ENCODE data around the gene MAP7D2. TPM values are rescaled to one million over a fixed set of nuclear protein-coding genes. Genes with fewer than 3 reads are reported as not detected.
A peak's percentile ranks its signal among the peaks of the same experiment; 100 is the strongest.

Gene MAP7D2
- total and polyA plus RNA-seq, 4 experiments from 2014 or later: 0.14 to 0.17 TPM; not detected in 2

DNA sequence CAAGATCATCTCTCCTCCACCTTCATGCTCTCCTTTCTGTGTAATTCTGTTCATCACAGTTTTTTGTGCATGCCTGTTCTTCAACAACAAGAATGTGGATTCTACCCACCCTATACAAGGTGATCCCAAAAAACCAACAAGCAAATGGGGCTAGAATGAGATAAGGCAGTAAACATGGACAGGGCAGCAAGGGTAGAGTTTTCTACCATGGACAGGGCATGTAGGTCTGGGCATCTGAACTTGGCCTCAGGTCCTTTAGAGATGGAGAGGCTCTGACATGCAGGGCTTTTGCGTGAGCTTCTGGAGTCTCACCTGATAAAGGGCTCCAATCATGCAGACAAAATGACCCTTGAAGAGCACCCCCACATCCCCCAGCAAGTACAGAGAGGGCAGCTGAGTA, 36.4 kb downstream of the MAP7D2 start:
- H3K27ac ChIP-seq (ENCODE audit: low read depth, low read length): no peak overlapping the region
- H3K9me3 Mint-ChIP-seq: no peaks in the 10 kb centered on the region
- H3K4me3 Mint-ChIP-seq: no peak overlapping the region
- no peaks in the 10 kb centered on the region for H3K4me1 Mint-ChIP-seq
- no peaks in the 10 kb centered on the region for H3K36me3 Mint-ChIP-seq
- DNase-seq: no peak
- CTCF ChIA-PET (ENCODE audit: partially characterized antibody): no interaction called here
- H3K9me3 ChIP-seq (ENCODE audit: control insufficient read depth in 1 of 2, low read length in 2 of 2): no peaks in the 10 kb centered on the region
- H3K27me3 ChIP-seq (ENCODE audit: insufficient read depth, low read length): no peaks in the 10 kb centered on the region
- POLR2A ChIA-PET (ENCODE audit: partially characterized antibody): no interaction called here
- intact Hi-C loops (cut with micrococcal nuclease): no loop called here
- H3K27me3 Mint-ChIP-seq: peaks cover 0 to 2% of the 10 kb centered on the region in 2 donors
- H3K36me3 ChIP-seq (ENCODE audit: insufficient read depth, low read length): no peaks in the 10 kb centered on the region
- H3K27ac Mint-ChIP-seq: no peak overlapping the region
- no peaks in the 10 kb centered on the region for H3K4me1 ChIP-seq (ENCODE audit: insufficient read depth, low read length)
- H3K4me3 ChIP-seq (ENCODE audit: low read length in 2 of 2): no peak overlapping the region

DNA sequence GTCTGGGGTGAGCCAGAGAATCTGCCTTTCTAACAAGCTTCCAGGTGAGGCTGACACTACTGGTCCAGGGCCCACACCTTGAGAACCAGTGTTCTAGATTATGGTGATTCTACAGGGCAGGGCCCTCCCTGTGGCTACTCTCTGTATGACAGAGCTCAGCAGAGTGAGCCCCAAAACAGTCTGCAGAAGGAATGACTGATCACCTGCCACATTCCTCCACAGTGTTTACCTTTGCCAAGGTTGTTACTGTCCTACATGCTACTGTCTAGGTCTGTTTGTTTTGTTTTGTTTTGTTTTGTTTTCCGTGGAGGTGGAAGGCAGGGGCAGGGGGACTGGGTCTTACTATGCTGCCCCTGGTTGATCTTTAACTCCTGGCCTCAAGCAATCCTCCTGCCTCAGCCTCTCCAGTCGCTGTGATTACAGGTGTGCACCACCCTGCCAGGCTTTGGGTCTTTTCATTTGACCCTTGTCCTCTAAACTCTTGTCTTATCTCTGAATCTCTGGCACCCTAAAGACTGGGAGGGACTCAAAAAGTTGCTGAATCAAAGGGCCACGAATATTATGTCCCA, 45.1 kb downstream of the MAP7D2 start:
- no peaks in the 10 kb centered on the region for H3K27me3 ChIP-seq (ENCODE audit: insufficient read depth, low read length)
- H3K4me1 Mint-ChIP-seq: no peaks in the 10 kb centered on the region
- H3K27me3 Mint-ChIP-seq: peaks cover 0 to 2% of the 10 kb centered on the region in 2 donors
- no peak overlapping the region for H3K4me3 Mint-ChIP-seq
- H3K4me1 ChIP-seq (ENCODE audit: insufficient read depth, low read length): no peaks in the 10 kb centered on the region
- intact Hi-C loops (cut with micrococcal nuclease): no loop called here
- H3K27ac Mint-ChIP-seq: no peak overlapping the region
- CTCF ChIA-PET (ENCODE audit: partially characterized antibody): interaction anchor here (1.5 kb wide), 2 partner anchors 10 to 166 kb away, joined by 5 to 6 read pairs; no protein-coding TSS in a partner anchor
- H3K4me3 ChIP-seq (ENCODE audit: low read length in 2 of 2): no peak overlapping the region
- no peaks in the 10 kb centered on the region for H3K36me3 Mint-ChIP-seq
- no peaks in the 10 kb centered on the region for H3K36me3 ChIP-seq (ENCODE audit: insufficient read depth, low read length)
- POLR2A ChIA-PET (ENCODE audit: partially characterized antibody): no interaction called here
- H3K27ac ChIP-seq (ENCODE audit: low read depth, low read length): no peak overlapping the region
- no peak for DNase-seq
- H3K9me3 ChIP-seq (ENCODE audit: control insufficient read depth in 1 of 2, low read length in 2 of 2): no peaks in the 10 kb centered on the region
- no peaks in the 10 kb centered on the region for H3K9me3 Mint-ChIP-seq

DNA sequence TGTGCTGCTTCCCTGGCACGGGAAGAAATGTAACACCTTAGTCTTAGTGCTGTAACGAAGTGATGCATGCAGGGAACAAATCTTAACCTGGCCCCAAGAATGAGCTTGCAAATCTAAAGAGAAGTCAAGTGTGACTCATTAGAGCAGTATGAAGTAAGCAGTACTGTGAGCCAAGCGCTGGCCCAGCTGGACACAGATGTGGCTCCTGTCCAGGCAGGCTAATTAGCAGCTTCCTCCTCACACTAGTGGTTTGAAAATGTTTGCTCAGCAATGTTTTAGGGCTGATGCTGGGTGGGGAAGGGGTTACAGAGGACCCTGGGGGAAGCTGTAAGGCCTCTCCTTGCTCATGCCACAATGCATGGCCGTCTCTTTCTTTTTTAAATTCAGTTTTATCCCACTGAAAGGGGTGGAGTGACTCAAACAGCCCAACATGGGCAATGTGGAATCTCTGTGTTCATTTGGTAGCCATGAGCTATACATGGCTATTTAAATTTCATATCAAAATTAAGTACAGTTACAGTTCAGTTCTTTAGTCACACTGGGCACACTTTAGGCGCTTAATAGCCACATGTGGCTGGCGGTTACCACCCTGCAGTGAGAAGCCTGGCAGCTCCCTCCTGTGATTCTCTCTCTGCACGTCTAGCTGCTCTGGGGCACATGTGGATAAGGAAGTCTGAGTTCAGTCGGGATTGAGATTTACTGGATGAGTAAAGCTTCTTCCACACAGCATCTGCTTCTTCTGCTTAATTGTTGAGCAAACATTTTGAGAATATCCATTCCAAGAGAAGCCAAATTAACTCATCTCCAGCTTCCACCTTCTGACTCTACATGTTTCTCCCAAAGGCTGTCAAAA, 48.8 kb downstream of the MAP7D2 start:
- no peaks in the 10 kb centered on the region for H3K4me1 ChIP-seq (ENCODE audit: insufficient read depth, low read length)
- H3K36me3 Mint-ChIP-seq: no peaks in the 10 kb centered on the region
- no peak overlapping the region for H3K27ac ChIP-seq (ENCODE audit: low read depth, low read length)
- H3K36me3 ChIP-seq (ENCODE audit: insufficient read depth, low read length): no peaks in the 10 kb centered on the region
- DNase-seq: no peak
- intact Hi-C loops (cut with micrococcal nuclease): loop anchor here (1.0 kb wide), 2 partner anchors 163 to 696 kb away; no protein-coding TSS in a partner anchor
- CTCF ChIA-PET (ENCODE audit: partially characterized antibody): interaction anchor here (1.0 to 3.4 kb wide), 3 partner anchors 21 to 696 kb away, joined by 3 to 24 read pairs (median 10); no protein-coding TSS in a partner anchor
- no peak overlapping the region for H3K4me3 ChIP-seq (ENCODE audit: low read length in 2 of 2)
- H3K9me3 ChIP-seq (ENCODE audit: control insufficient read depth in 1 of 2, low read length in 2 of 2): no peaks in the 10 kb centered on the region
- no peak overlapping the region for H3K4me3 Mint-ChIP-seq
- no peaks in the 10 kb centered on the region for H3K4me1 Mint-ChIP-seq
- no peak overlapping the region for H3K27ac Mint-ChIP-seq
- H3K9me3 Mint-ChIP-seq: no peaks in the 10 kb centered on the region
- POLR2A ChIA-PET (ENCODE audit: partially characterized antibody): no interaction called here
- H3K27me3 ChIP-seq (ENCODE audit: insufficient read depth, low read length): no peaks in the 10 kb centered on the region
- H3K27me3 Mint-ChIP-seq: no peaks in the 10 kb centered on the region

DNA sequence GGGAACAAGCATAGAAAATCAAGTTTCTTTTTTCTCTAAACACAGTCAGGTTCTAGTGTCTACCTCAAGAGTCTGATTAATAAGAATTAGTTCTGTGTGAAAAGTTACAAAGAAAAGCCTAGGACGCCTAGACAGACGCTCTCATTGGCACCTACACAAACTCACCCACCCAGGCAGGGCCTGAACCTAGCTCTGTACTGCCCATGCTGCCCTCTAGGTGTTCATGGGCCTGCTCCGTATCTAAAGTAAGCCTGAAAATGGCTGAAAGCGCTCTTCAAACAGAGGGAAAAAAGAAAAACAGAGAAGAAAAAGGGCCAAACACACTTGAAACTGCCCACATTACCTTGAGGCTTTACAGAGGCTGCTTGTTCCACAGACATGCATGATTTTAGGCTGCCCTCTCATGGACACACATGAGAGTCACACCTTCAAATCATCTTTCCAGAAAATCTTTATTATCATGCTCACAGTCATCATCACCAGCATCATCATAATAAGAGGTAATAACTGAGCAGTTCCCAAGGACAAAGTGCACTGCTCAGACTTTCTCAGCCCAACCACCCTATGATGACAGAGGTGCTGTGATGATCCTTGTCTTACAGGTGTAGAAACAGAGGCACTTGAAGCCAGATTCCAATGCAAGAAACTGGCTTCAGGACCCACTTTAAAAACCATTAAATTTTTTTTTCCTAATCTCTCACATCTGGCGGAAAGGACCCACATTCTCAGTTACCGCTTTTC, 49.6 kb downstream of the MAP7D2 start:
- H3K4me1 Mint-ChIP-seq: no peaks in the 10 kb centered on the region

DNA sequence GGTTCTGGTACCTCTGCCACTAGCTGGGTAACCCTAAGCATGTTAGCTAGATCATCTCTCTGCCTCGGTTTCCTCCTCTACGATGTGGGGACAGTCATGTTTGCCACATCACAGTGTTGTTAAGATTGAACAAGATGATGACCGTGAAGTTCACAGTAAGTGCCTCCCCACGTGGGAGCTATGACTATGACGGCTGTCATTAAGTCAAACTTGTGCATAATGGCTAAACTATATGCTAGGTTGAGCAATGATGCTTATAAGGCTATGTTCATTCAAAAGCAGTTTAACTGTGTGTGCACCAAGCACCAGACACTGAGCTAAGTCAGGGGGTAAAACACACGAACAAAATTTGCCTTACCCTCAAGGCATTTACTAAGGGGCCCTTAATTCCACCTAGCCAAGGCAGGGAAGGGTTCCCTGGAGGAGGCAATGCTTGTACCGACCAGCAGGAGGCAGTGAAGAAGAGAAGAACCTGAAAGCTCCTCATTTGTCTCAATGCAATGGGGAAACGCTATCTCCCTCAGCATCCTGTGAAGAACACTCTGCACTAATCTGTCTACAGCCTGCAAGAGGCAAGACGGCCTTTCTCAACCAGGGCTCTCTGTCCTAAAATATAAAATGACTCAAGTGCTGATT, 52.9 kb downstream of the MAP7D2 start:
- no peak for DNase-seq
- Histone ChIP-seq H3K36me3 (ENCODE audit: insufficient read depth, low read length) (no peaks in the 10 kb centered on the region), H3K27ac (ENCODE audit: low read depth, low read length) (no peak overlapping the region), H3K27me3 (ENCODE audit: insufficient read depth, low read length) (no peaks in the 10 kb centered on the region), H3K4me3 (ENCODE audit: low read length in 2 of 2) (no peak overlapping the region), H3K4me1 (ENCODE audit: insufficient read depth, low read length) (no peaks in the 10 kb centered on the region), H3K9me3 (ENCODE audit: control insufficient read depth in 1 of 2, low read length in 2 of 2) (no peaks in the 10 kb centered on the region)
- H3K4me1 Mint-ChIP-seq: peaks cover 0 to 9% (median 4%) of the 10 kb centered on the region in 4 donors
- H3K4me3 Mint-ChIP-seq: no peak overlapping the region
- intact Hi-C loops (cut with micrococcal nuclease): no loop called here
- POLR2A ChIA-PET (ENCODE audit: partially characterized antibody): no interaction called here
- CTCF ChIA-PET (ENCODE audit: partially characterized antibody): interaction anchor here (0.6 to 1.5 kb wide), 2 partner anchors 159 to 207 kb away, joined by 3 to 5 read pairs; no protein-coding TSS in a partner anchor
- no peaks in the 10 kb centered on the region for H3K36me3 Mint-ChIP-seq
- peak overlapping the region in 1 of 7 donors; percentile 29 for H3K27ac Mint-ChIP-seq
- H3K27me3 Mint-ChIP-seq: no peaks in the 10 kb centered on the region
- H3K9me3 Mint-ChIP-seq: no peaks in the 10 kb centered on the region

More for the DNA sequence above, 49.6 kb downstream of the MAP7D2 start:
- Histone ChIP-seq H3K4me1 (ENCODE audit: insufficient read depth, low read length) (no peaks in the 10 kb centered on the region), H3K36me3 (ENCODE audit: insufficient read depth, low read length) (no peaks in the 10 kb centered on the region), H3K4me3 (ENCODE audit: low read length in 2 of 2) (no peak overlapping the region), H3K9me3 (ENCODE audit: control insufficient read depth in 1 of 2, low read length in 2 of 2) (no peaks in the 10 kb centered on the region), H3K27ac (ENCODE audit: low read depth, low read length) (no peak overlapping the region), H3K27me3 (ENCODE audit: insufficient read depth, low read length) (no peaks in the 10 kb centered on the region)
- ChIA-PET CTCF (ENCODE audit: partially characterized antibody) (interaction anchor here (1.5 to 3.4 kb wide), 3 partner anchors 162 to 695 kb away, joined by 4 to 24 read pairs (median 10); no protein-coding TSS in a partner anchor), POLR2A (ENCODE audit: partially characterized antibody) (no interaction called here)
- Mint-ChIP-seq H3K36me3 (no peaks in the 10 kb centered on the region), H3K27ac (peak overlapping the region in 1 of 7 donors; percentile 76), H3K9me3 (no peaks in the 10 kb centered on the region), H3K4me3 (no peak overlapping the region), H3K27me3 (no peaks in the 10 kb centered on the region)
- peak in 4 of 5 donors; percentile 24 to 31 (median 26) for DNase-seq
- intact Hi-C loops (cut with micrococcal nuclease): loop anchor here (1.0 kb wide), 2 partner anchors 162 to 695 kb away; no protein-coding TSS in a partner anchor

DNA sequence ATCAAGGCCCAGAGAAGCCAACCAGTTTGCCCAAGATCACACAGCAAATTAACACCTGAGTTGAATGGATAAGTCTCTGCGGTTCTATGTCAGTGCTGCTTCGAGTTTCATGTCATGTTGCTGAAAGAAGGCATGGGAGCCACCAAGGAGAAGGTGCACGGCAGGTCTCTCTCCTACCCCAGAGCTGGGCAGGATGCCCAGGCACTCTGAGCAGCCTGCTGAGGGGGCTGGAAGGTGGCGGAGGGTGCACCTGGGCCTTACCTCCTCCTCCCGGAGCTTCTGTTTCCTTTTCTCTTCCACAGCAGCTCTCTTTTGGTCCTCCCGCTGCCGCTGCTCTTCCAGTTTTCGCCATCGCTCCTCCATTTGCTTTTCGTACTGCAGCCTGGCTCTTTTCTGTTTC, 53.6 kb downstream of the MAP7D2 start:
- Histone ChIP-seq H3K27ac (ENCODE audit: low read depth, low read length) (no peak overlapping the region), H3K27me3 (ENCODE audit: insufficient read depth, low read length) (no peaks in the 10 kb centered on the region), H3K4me1 (ENCODE audit: insufficient read depth, low read length) (no peaks in the 10 kb centered on the region), H3K36me3 (ENCODE audit: insufficient read depth, low read length) (no peaks in the 10 kb centered on the region), H3K4me3 (ENCODE audit: low read length in 2 of 2) (no peak overlapping the region), H3K9me3 (ENCODE audit: control insufficient read depth in 1 of 2, low read length in 2 of 2) (no peaks in the 10 kb centered on the region)
- Mint-ChIP-seq H3K4me1 (peaks cover 0 to 9% (median 4%) of the 10 kb centered on the region in 4 donors), H3K4me3 (no peak overlapping the region), H3K27ac (no peak overlapping the region), H3K36me3 (no peaks in the 10 kb centered on the region), H3K9me3 (no peaks in the 10 kb centered on the region), H3K27me3 (no peaks in the 10 kb centered on the region)
- no peak for DNase-seq
- ChIA-PET CTCF (ENCODE audit: partially characterized antibody) (interaction anchor here (1.5 kb wide), 1 partner anchor 158 kb away, joined by 5 read pairs; no protein-coding TSS in a partner anchor), POLR2A (ENCODE audit: partially characterized antibody) (no interaction called here)
- intact Hi-C loops (cut with micrococcal nuclease): no loop called here

Measured in CD4-positive, alpha-beta memory T cell (primary cell).